ENCODE measurements around the gene HIP1.
"Not testable (repeated sequence)": the region's sequence is repeated elsewhere in the genome, so short reads cannot be mapped to it uniquely, and the experiment has no call there.

Gene HIP1

DNA sequence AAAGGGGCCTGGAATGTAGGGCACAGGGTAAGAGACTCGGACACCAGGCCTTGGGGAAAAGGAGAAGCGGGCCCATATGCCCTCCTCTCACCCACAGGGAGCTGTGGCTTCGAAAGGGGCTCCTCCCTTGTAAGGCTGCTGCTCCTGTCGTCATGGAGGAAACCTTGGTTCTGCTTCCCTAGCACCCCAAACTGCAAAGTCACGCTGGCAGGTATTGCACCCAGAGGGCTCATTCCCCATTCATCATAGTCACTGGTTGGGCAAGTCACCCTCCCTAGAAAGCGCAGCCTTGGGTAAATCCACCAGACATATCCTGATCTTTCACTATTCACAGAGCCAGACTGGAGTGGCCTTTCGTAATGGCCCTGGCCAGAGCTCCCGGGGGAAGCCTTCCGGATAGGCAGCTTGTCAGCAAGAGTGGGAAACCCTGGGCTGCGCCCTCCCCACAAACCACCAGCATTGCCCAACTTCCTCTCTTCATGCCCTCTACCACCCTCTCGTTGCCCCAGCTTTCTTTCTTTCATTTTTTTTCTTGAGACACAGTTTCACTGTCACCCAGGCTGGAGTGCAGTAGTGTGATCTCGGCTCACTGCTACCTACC is 121.0 kb downstream of the HIP1 start:
- ChIA-PET CTCF (interaction anchor here (0.6 to 0.9 kb wide), 2 partner anchors 145 to 325 kb away, joined by 3 read pairs; no protein-coding TSS in a partner anchor), POLR2A (ENCODE audit: low non-redundant PET) (no interaction called here)
- TF ChIP-seq, protein P1, sequence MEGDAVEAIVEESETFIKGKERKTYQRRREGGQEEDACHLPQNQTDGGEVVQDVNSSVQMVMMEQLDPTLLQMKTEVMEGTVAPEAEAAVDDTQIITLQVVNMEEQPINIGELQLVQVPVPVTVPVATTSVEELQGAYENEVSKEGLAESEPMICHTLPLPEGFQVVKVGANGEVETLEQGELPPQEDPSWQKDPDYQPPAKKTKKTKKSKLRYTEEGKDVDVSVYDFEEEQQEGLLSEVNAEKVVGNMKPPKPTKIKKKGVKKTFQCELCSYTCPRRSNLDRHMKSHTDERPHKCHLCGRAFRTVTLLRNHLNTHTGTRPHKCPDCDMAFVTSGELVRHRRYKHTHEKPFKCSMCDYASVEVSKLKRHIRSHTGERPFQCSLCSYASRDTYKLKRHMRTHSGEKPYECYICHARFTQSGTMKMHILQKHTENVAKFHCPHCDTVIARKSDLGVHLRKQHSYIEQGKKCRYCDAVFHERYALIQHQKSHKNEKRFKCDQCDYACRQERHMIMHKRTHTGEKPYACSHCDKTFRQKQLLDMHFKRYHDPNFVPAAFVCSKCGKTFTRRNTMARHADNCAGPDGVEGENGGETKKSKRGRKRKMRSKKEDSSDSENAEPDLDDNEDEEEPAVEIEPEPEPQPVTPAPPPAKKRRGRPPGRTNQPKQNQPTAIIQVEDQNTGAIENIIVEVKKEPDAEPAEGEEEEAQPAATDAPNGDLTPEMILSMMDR (conservative IDR thresholded peaks at IDR 0.05; ENCODE audit: low read depth) = no peak
- H3K27ac ChIP-seq = peak overlapping the region; percentile 10
- no peak for DNase-seq (ENCODE audit: low spot score)

GRCh38 chr7:75616421-75617167 is 122.1 kb downstream of the HIP1 start:
- POLR2A ChIA-PET (ENCODE audit: low non-redundant PET) = no interaction called here
- TF ChIP-seq, protein P1 (conservative IDR thresholded peaks at IDR 0.05; ENCODE audit: low read depth) = no peak
- CTCF ChIA-PET = no interaction called here
- no peak for DNase-seq (ENCODE audit: low spot score)
- no peak overlapping the region for H3K27ac ChIP-seq

DNA sequence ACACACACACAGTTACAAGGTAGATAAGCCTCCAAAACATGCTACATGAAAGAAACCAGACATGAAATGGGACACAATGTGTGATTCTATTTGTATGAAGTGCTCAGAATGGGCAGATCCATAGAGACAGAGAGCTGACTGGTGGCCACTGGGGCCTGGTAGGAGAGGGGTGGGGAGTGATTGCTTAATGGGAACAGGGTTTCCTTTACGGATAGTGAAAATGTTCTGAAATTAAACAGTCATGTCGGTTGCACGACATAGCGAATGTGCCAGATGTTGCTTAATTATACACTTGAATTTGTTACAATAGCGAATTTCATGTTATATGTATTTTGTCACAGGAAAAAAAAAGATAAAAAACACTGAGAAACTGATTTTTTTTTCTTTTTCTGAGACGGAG is 124.3 kb downstream of the HIP1 start:
- ChIA-PET POLR2A (ENCODE audit: low non-redundant PET) (no interaction called here), CTCF (no interaction called here)
- H3K27ac ChIP-seq = no peak overlapping the region
- DNase-seq (ENCODE audit: low spot score) = no peak
- TF ChIP-seq, protein P1 (conservative IDR thresholded peaks at IDR 0.05; ENCODE audit: low read depth) = no peak

GRCh38 chr7:75613351-75613750 is 125.4 kb downstream of the HIP1 start:
- no peak overlapping the region for H3K27ac ChIP-seq
- POLR2A ChIA-PET (ENCODE audit: low non-redundant PET) = no interaction called here
- DNase-seq (ENCODE audit: low spot score) = no peak
- TF ChIP-seq, protein P1 (conservative IDR thresholded peaks at IDR 0.05; ENCODE audit: low read depth) = no peak
- CTCF ChIA-PET = no interaction called here

DNA sequence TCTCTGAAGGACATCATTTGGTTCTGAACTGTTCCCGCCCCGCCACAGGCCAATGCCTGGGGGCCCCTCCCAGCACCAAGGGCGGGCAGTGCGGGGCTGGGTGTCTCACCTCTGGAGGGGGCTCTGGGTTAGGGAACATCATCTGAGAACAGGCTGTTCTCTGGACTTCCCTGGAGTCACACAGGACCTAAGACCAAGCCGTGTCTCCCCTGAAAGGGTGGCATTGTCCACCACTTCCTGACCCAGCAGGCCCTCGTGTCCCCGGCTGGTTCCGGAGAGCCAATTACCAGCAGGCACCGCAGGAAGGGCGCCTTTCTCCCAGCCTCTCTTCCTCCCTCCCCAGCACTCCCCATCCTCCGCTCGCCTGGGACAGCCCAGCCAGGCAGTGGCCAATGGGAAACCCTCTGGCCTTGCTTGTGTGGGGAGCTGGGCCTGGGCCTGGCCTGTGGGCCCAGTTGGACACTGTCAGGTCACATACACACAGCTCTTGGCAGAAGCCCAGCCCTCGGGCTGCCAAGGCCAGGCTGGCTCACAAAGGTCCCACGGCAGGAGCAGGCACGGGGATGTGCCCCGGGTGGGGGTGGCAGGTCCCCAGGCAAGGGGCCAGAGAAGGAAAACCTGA is 127.1 kb downstream of the HIP1 start:
- TF ChIP-seq, protein P1 (conservative IDR thresholded peaks at IDR 0.05; ENCODE audit: low read depth) = no peak
- POLR2A ChIA-PET (ENCODE audit: low non-redundant PET) = no interaction called here

GRCh38 chr7:75609416-75609815 is 129.3 kb downstream of the HIP1 start:
- CTCF ChIA-PET = interaction anchor here (0.7 kb wide), 1 partner anchor 26 kb away, joined by 3 read pairs; no protein-coding TSS in a partner anchor
- H3K27ac ChIP-seq; POLR2A ChIA-PET (ENCODE audit: low non-redundant PET); DNase-seq (ENCODE audit: low spot score): not testable (repeated sequence)

More for the DNA sequence above, 127.1 kb downstream of the HIP1 start:
- CTCF ChIA-PET = no interaction called here
- H3K27ac ChIP-seq = no peak overlapping the region
- DNase-seq (ENCODE audit: low spot score) = no peak

Measured in RWPE1 (cell line).